ENCODE measurements around the gene RNF220.

The RNF220 gene

GRCh38 chr1:44587796-44588460, 182.9 kb downstream of the RNF220 start:
- no peak for DNase-seq (ENCODE audit: low spot score)

DNA sequence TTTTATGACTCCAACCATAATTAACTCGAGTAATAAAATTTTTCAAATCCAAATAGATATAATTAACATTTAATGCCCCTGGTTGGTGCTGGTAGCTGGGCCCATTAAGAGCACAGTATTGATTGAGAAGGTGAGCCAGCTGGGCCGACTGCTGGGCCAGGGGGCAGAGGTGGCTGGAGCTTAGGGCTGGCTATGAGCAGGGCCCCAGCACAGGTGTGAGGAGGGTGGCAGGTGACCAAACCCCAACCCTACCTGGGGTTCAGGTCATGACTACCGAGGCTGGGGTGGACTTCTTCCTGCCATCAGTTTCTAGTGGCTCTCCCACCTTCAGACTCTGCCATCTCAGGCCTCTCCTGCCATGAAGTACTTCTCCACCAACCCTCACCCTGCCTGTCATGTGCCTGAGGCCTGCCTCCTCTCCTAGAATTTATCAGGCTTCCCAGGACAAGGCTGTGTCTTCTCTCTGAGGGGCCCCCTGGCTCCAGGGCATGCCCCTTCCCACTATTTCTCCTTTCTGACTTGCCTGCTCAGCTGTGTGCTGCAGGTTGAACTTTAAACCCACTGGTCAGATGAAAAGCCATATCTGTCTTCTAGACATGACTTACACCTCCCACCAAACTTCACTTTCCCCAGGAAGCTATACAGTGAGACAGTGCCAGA, 183.6 kb downstream of the RNF220 start:
- DNase-seq (ENCODE audit: low spot score) = no peak

GRCh38 chr1:44590475-44590874, 185.4 kb downstream of the RNF220 start:
- DNase-seq (ENCODE audit: low spot score) = no peak

GRCh38 chr1:44591381-44591780, 186.3 kb downstream of the RNF220 start:
- no peak for DNase-seq (ENCODE audit: low spot score)

- no peak for DNase-seq (ENCODE audit: low spot score)
These were observed 187.4 kb downstream of the RNF220 start for GRCh38 chr1:44592208-44593145.

DNA sequence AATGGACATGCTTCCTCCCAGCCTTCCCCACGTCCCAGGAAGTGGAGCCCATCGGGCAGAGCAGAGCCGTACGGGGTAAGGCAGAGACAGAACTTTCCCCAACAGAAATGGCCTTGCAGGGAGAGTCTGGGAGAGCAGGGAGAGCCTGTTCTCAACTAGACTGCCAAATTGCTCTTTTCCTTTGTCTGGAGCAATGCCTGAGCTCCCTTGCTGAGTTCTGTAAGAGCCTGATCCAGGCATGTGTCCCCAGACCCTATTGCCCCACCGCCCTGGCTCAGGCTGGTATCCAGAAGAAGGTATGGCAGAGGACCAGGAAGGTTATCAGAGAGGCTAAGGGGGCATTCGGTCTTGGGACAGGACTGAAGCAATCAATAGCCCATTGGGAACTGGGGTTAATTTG, 189.3 kb downstream of the RNF220 start:
- DNase-seq (ENCODE audit: low spot score) = no peak

GRCh38 chr1:44594871-44595735, 190.0 kb downstream of the RNF220 start:
- DNase-seq (ENCODE audit: low spot score) = peak; percentile 34

GRCh38 chr1:44596511-44596910, 191.5 kb downstream of the RNF220 start:
- DNase-seq (ENCODE audit: low spot score) = no peak

GRCh38 chr1:44598167-44598566, 193.1 kb downstream of the RNF220 start:
- DNase-seq (ENCODE audit: low spot score) = no peak

- DNase-seq (ENCODE audit: low spot score) = no peak
These were observed 197.9 kb downstream of the RNF220 start for GRCh38 chr1:44602634-44603628.

DNA sequence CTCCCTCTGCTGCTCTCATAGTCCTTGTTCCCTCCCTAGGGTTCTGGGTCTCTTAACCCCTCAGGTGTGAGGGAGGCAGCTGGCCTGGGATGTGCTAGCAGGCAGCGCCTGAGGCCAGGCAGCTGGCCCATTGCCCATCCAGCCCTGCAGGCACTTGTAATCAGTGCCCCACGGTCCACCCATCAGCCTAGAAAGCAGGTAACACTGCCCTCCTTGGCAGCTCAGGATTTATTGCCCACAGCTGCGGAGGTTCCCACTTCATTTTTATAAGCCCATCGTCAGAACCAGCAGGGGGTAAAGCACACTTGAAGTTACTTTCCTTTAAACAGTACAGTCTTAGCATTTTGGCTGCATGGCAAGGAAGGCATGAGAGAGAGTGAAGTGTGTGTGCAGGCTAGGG, 198.7 kb downstream of the RNF220 start:
- DNase-seq (ENCODE audit: low spot score) = no peak

DNA sequence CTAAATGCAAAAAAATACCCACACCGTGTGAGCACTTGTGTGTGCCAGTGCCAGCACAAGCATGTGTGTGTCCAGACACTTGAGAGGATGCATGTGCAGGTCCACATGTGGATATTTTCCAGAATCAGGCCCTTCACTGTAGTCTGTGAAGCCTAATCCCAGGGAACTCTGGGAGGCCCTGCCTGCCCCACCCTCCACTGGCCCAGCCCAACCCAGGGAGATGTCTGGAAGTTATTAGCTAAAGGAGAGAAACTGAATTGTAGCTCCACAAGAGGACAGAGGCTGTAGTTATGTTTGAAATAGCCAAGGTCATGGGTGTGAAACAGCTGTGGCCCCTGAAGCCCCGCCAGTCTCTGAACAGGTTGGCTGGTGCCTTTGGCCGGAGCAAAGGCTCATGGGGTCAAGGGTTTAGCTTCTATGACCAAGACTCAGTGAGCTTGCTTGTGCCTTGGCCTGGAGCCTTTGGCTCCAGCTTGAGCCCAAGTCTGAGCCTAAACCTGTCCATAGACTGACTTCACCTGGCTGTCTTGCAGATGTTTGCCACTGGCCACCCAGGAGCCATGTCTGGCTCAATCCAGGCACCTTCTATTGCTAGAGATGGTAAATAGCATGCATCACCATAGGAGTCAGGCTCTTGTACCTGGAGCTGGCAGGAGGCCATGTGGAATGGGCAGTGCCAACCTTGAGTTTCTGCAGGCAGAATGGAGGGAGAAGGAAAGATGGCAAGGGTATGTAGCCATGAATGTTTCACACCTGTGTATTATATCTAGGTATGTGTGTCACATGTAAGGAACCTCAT, 199.3 kb downstream of the RNF220 start:
- no peak for DNase-seq (ENCODE audit: low spot score)

GRCh38 chr1:44605914-44606615, 201.0 kb downstream of the RNF220 start:
- peak; percentile 60 for DNase-seq (ENCODE audit: low spot score)

DNA sequence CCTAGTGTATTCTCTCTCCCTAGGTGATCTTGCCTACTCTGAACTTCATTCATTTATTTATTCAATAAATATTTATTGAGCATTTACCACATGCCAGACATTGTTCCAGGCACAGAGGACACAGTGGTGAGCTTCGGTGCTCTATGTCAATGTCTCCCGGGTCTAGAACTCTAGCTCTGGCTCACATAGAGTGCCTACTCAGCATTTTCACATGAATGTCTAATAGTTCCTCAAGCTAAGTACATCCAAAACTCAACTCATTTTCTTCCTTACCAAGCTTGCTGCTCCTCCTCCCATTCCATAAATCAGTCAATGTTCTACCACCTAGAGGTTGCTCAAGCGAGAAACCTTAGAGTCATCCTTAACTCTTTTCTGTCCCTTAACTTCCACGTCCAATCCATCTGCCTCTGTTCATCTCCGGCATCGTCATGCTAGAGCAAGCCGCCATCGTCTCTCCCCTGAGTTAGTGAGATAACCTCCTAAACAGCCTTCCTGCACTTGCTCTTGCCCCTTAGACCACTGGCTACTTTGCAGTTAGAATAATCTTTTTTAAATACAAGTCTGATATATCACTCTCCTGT, 201.7 kb downstream of the RNF220 start:
- no peak for DNase-seq (ENCODE audit: low spot score)

DNA sequence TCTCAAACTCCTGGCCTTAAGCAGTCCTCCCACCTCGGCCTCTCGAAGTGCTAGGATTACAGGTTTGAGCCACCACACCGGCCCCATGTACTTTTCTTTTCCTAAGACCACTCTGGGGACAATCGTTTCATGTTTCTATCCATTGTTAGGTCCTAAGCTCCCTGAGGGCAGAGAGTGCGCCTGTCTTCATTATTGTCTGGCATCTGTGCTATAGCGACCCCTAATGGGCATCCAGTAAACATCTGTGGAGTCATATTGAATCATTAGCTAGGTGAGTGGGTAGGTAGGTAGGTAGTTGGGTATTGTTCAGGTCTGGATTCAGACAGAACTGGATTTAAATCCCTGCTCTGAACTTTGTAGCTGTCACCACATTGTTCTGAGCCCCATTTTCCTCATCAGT, 203.1 kb downstream of the RNF220 start:
- DNase-seq (ENCODE audit: low spot score) = no peak

DNA sequence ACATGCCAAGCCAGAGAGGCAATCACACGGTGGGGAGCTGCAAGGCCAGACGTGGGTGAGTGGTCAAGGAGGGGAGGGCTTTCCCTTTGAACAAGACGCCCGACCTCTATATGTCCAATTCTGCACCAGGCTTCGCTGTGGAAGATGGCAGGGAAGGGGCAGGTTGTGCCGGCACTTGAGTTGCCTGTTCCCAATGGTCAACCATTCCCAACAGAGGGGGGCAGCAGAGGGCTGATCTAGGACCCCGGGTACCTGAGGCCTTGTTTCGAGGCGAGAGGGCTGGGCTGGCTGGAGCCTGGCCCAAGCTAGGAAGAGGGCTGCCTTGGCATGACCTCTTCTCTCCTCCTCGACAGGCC, 204.3 kb downstream of the RNF220 start:
- DNase-seq (ENCODE audit: low spot score) = no peak

GRCh38 chr1:44609768-44610526, 204.9 kb downstream of the RNF220 start:
- DNase-seq (ENCODE audit: low spot score) = no peak

DNA sequence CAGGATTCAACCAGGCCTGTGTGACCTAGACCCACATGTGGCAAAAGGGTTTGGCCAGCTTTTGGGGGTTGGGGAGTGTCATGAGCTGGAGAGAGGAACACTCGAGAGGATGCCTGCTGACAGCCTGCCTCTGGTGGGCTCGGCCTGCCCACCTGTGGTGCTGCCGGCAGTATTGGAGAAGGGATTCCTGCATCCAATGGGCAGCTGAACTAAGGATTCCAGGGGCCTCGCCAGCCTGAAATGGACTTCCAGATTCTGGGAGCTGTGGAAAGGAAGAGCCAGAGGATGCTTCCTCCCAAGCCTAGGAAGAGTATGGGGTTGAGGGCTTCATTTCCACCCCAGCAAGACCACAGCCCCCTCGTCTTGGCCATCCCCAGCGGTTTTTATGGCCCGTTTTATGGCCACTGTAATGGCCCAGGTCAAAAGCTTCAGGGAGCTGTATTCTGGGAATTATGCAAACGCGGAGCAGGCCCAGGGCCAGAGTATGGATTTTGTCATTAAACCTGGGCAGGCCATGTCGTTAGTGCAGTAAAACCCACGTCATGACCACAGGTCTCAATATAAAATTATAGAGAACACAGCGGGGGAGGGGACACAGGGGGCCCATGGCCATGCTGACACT, 205.6 kb downstream of the RNF220 start:
- DNase-seq (ENCODE audit: low spot score) = no peak
